Epithelial cell of esophagus (primary cell): Measurements from ENCODE around the gene PAK1.
A peak's percentile ranks its signal among the peaks of the same experiment; 100 is the strongest.

Experiments used
- DNase-seq: peaks from one replicate; pipeline ENCODE4 v3.0.0; 2010; ENCODE audit warnings: low read depth
- H3K4me3 ChIP-seq: 2 replicates; pipeline ENCODE4 v1.5.1; 2011; ENCODE audit warnings: mild to moderate bottlenecking, low read length, control low read depth
- TF ChIP-seq, protein P1 (sequence below): IDR thresholded peaks from 2 replicates; pipeline ENCODE4 v1.5.1; 2011; ENCODE audit warnings: low read depth, mild to moderate bottlenecking, low read length, control low read depth, inconsistent platforms; ENCODE audit not compliant: insufficient read depth; ENCODE audit errors: missing control alignments

The PAK1 gene

DNA sequence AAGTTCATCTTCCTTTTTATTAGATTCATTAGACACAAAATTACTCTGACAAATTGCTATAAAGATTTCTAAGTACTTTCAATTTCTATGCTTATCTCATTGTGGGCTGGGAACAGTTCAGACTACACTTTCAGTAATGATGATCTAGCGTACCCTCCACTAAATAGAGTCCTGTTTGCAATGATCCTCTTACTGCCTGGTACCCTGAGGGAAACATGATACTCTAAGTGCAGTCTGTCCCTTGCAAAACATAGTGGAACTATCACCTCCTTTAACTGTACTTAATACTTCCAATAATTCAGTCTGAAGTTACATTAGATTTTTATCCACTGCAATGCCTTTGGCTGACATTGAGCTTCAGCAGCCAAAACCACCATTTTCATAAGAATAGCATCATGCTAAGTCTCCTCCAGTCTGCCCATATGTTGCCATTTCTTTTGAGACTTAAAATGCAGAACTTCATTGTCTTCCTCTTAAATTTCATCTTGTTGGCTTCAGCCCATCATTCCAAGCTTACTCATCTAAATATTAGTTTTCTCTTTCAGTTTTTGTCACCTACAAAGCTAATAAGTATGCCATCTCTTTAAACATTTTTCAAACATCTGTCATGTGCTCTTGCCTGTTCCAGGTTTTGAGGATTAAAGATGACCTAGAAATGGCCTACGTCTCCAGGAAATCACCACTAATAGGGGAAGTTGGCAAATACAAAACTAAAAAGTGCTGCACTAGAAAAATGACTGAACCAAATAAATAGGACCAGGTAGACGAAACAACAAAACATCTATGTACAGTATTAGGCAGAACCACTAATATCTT, 55.5 kb downstream of the PAK1 start:
- no peak for DNase-seq
- TF ChIP-seq, protein P1, sequence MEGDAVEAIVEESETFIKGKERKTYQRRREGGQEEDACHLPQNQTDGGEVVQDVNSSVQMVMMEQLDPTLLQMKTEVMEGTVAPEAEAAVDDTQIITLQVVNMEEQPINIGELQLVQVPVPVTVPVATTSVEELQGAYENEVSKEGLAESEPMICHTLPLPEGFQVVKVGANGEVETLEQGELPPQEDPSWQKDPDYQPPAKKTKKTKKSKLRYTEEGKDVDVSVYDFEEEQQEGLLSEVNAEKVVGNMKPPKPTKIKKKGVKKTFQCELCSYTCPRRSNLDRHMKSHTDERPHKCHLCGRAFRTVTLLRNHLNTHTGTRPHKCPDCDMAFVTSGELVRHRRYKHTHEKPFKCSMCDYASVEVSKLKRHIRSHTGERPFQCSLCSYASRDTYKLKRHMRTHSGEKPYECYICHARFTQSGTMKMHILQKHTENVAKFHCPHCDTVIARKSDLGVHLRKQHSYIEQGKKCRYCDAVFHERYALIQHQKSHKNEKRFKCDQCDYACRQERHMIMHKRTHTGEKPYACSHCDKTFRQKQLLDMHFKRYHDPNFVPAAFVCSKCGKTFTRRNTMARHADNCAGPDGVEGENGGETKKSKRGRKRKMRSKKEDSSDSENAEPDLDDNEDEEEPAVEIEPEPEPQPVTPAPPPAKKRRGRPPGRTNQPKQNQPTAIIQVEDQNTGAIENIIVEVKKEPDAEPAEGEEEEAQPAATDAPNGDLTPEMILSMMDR: no peak
- H3K4me3 ChIP-seq: no peak overlapping the region

DNA sequence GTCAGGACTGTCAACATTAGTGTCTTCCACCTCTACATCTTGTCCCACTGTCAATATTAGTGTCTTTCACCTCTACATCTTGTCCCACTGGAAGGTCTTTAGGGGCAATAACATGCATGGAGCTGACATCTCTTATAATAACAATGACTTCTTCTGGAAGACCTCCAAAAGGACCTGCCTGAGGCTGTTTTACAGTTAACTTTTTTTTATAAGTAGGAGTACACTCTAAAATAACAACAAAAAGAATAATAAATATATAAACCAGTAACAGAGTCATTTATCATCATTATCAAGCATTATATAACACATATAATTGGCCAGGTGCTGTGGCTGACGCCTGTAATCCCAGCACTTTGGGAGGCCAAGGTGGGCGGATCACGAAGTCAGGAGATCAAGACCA, 57.5 kb downstream of the PAK1 start:
- DNase-seq: no peak
- H3K4me3 ChIP-seq: no peak overlapping the region
- TF ChIP-seq, protein P1: no peak

DNA sequence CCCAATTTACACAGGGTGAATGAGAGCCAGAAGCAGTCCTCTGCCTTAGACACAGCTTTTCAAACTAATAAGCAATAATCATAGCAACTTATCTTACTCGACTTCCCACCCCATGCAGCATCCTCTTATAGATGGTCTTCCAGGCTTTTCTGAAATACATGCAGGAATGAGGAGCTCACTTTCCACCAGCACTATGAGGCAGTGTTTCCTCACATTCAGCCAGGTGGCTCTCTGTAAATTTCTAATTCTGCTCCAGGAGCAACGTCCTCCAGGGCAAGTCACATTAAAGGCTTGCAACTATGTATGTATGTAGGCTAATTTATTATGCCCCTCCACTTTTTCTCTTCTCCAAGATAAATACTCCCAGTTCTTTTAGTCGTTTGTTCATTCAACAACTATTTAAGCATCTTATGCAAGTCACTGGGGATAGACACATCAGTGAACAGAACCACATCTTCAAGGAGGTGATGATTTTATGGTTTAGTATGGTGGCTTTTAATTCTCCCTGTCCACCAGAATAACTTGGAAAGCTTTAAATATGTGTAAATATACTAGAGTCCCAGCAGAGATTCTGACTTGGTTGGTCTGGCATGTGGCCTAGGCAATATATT, 59.9 kb downstream of the PAK1 start:
- no peak overlapping the region for H3K4me3 ChIP-seq
- TF ChIP-seq, protein P1: no peak
- DNase-seq: no peak

DNA sequence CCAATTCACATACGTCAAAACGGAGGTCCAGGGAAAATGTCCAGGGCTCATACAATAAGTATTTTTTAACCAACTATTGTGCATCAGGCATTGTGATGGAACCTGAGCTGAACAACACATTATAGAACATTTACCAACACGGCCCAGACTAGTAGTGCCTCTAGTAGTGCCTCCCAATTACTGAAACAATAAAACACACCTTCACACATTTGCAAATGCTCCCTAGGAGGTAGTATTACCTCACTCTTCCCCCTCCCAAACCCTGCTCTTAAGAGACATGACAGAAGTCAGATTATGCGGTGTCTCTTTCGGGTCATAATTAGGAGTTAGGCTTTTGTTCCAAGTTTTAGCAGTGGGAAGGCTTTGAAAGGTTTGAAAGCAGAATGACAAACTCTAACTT, 61.1 kb downstream of the PAK1 start:
- TF ChIP-seq, protein P1: no peak
- no peak for DNase-seq
- H3K4me3 ChIP-seq: no peak overlapping the region

DNA sequence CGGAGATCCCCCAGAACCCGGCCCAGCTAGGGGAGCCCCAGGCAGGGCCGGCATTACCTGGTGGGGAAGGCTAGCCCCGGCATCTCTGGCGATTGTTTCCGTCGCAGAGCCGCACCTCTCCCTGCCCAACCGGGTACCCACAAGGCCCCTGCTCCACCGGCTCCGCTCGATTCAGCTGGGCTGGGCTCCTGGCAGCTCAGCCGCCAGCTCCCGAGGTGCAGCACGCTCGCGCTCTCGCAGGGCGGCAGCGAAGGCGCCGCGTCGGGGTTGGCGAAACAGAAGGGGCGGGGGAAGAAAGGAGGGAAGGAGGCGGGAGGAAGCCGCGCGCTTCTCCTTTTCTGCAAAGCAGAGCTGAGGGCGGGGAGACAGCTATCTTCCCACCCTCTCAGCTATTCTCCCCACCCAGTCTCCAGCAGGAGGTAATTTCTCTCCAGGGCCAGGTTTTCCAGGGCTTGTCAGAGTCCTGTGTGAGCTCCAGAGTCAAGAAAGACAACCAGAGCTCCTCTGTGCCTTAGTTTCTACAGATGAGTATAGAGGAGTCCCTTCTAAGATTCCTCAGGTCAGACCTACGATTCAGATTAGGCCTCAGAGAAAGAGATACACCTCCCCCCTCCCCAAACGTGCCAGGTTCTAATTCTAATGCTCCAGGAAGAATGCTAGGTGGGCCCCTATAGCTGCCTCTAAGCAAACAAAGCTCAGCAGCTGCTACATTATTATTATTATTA, 62.0 kb downstream of the PAK1 start:
- peak overlapping the region; percentile 49 for H3K4me3 ChIP-seq
- peak; percentile 92 for DNase-seq
- TF ChIP-seq, protein P1: peak; percentile 4

DNA sequence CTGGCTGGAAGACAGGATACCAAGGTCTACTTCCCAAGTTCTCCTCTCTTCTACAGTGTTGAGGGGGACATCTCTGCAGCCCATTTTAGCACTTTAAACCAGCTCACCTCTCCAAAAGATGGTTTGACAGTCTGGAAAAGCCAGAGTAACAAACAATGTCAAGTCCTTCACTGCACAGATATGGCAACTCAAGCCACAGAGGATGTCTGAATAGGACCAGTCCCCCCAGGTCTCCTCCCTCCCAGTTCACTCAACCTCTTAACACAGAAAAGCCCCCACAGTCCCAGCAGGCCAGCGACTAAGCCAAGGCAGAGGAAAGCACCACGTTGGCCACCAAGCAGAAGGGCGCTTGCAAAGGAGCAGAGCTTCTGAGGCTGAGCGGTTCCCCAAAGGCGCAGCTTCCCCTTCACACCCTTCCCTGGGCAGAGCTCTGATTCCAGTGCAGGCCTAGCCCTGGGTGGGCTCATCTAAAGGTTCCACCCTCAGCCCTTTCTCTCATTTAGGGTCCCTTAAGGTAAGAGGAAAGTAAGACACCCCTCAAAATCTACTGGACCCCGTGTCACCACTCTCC, 62.7 kb downstream of the PAK1 start:
- H3K4me3 ChIP-seq: peak overlapping the region; percentile 49
- TF ChIP-seq, protein P1: no peak
- peak; percentile 20 for DNase-seq
